Cardiac muscle cell (in vitro differentiated cells and primary cell): ENCODE results near the gene ANTXR2. TPM values are rescaled to one million over a fixed set of nuclear protein-coding genes. Genes with fewer than 3 reads are reported as not detected.
A peak's percentile ranks its signal among the peaks of the same experiment; 100 is the strongest.

Experiments
- DNase-seq, 2 donors: peaks; one replicate each; pipeline versions ENCODE4 v3.0.0 to v3.0.0-alpha.2; 2010 to 2017; ENCODE audit warnings: low read depth in 1 of 2, low spot score in 1 of 2
- H3K27ac ChIP-seq: fragments of 200-600 bp; sonication (generic); 2 replicates; pipeline ENCODE4 v1.5.1; 2016
- H3K27me3 ChIP-seq: fragments of 200-600 bp; sonication (generic); 2 replicates; pipeline ENCODE4 v1.6.0; 2016; ENCODE audit warnings: control low read depth
- H3K36me3 ChIP-seq: fragments of 200-600 bp; sonication (generic); 2 replicates; pipeline ENCODE4 v1.5.1; 2016; ENCODE audit warnings: control low read depth
- H3K4me1 ChIP-seq: fragments of 200-600 bp; sonication (generic); 2 replicates; pipeline ENCODE4 v1.8.1; 2017; ENCODE audit warnings: low read depth, mild to moderate bottlenecking, mixed run types
- H3K4me3 ChIP-seq: fragments of 200-600 bp; sonication (generic); 2 replicates; pipeline ENCODE4 v1.5.1; 2016; ENCODE audit warnings: mild to moderate bottlenecking
- H3K9me3 ChIP-seq: fragments of 200-600 bp; sonication (generic); 2 replicates; pipeline ENCODE4 v1.5.1; 2017; ENCODE audit warnings: low read depth, mild to moderate bottlenecking, control low read depth
- polyA plus RNA-seq: library from polyadenylated mRNA; unstranded; fragments of >200 nt; fragmentation: Nextera tagmentation; extraction: Ambion mirVana; gene quantifications from 2 replicates; pipeline ENCODE4 v1.2.1, GENCODE V29; 2016
- total RNA-seq: library from RNA; depleted of rRNA; stranded (reverse); fragments of >200 nt; gene quantifications from 2 replicates; pipeline ENCODE4 v1.2.3, GENCODE V29; 2016
- TF ChIP-seq, protein P1 (sequence below): IDR thresholded peaks from 2 replicates; pipeline ENCODE4 v1.5.1; 2012; ENCODE audit warnings: low read depth, mild to moderate bottlenecking, low read length

The ANTXR2 gene
- total and polyA plus RNA-seq, 2 experiments from 2014 or later: 70.6 to 79.6 TPM

DNA sequence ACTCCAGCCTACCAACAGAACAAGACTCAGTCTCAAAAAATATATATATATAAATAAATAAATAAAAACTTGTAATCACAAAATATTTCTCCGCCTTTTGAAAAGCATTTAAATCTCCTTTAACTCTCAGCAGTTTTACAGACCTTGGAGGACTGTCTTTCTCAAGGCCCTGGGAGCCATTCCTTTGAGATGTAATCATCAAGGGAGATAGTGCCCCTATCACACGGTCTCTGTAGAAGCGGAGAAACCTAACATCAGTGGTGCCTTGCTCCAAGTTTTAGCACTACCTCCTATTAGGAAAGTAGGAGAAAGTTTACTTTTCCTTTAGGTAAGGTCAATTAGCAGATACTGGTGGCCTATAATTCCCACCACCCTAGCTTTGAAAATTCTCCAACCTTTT, 58.5 kb downstream of the ANTXR2 start:
- Histone ChIP-seq H3K27me3 (no peaks in the 10 kb centered on the region), H3K27ac (no peak overlapping the region), H3K9me3 (no peaks in the 10 kb centered on the region), H3K4me3 (no peak overlapping the region), H3K4me1 (no peaks in the 10 kb centered on the region), H3K36me3 (peaks cover 26% of the 10 kb centered on the region)
- TF ChIP-seq, protein P1, sequence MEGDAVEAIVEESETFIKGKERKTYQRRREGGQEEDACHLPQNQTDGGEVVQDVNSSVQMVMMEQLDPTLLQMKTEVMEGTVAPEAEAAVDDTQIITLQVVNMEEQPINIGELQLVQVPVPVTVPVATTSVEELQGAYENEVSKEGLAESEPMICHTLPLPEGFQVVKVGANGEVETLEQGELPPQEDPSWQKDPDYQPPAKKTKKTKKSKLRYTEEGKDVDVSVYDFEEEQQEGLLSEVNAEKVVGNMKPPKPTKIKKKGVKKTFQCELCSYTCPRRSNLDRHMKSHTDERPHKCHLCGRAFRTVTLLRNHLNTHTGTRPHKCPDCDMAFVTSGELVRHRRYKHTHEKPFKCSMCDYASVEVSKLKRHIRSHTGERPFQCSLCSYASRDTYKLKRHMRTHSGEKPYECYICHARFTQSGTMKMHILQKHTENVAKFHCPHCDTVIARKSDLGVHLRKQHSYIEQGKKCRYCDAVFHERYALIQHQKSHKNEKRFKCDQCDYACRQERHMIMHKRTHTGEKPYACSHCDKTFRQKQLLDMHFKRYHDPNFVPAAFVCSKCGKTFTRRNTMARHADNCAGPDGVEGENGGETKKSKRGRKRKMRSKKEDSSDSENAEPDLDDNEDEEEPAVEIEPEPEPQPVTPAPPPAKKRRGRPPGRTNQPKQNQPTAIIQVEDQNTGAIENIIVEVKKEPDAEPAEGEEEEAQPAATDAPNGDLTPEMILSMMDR: no peak
- DNase-seq: no peak

DNA sequence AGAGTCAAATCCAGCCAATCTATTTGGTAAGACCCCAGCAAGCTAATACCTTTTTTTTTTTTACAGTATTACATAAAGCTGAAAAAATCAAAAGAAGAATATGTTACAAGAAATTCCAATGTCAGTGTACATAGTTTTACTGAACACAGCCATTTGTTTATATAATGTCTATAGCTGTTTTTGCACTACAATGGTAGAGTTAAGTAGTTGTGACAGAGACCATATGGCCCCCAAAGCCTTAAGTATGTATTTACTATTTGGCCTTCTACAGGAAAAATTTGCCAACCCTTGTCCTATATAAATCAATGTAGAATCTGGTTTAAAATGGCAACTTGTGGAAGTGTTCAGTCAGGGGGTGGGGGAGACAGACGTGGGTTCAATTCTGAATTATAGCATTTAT, 60.7 kb downstream of the ANTXR2 start:
- peaks cover 21% of the 10 kb centered on the region for H3K36me3 ChIP-seq
- H3K27ac ChIP-seq: no peak overlapping the region
- no peaks in the 10 kb centered on the region for H3K27me3 ChIP-seq
- H3K4me1 ChIP-seq: peaks cover 3% of the 10 kb centered on the region
- TF ChIP-seq, protein P1: no peak
- no peaks in the 10 kb centered on the region for H3K9me3 ChIP-seq
- no peak overlapping the region for H3K4me3 ChIP-seq
- DNase-seq: no peak

DNA sequence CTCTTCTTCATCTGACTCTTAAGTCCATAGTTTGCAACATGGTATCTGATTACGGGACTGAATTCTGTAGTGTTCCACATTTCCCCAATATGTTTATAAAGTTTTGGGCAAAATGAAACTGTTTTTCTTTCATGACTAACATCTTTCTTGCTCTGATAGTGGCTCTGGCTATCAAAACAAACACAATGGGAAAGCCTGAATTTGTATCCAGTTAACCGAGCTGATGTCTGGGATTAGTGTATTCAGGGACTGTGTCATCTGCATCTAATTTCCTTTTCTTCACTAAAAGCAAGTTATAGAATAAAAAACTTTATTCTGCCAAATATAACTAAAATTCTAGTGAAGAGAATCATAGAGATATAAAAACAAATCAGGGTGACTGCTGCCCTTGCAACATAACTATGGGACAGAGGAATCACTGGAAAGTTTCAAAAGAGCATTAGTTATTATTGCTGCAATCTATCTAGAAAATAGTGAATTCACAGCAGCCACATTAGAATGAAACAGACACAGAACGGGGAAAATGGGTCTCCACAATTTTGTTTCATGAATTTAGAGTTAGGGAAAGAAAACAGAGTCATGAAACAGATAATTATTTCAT, 61.3 kb downstream of the ANTXR2 start:
- peaks cover 21% of the 10 kb centered on the region for H3K36me3 ChIP-seq
- DNase-seq: peak in 1 of 2 donors; percentile 54

DNA sequence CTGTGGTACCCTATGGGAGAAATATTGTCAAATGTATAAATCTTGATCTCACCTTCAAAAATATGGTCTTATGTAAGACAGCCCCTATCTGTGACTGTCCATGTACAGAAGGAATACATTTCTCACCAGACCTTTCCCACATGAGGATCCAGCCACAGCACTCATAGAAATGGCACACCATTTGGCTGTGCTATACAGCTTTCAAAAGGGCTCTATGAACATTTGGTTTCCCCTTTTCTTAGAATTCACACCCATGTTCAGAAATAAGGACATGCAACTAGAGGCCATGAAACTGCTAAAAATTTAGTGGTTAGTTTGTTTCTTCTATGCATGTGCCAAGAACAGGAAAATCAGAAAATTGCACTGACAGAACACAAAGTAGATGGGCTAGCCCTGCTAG, 62.7 kb downstream of the ANTXR2 start:
- peaks cover 8% of the 10 kb centered on the region for H3K4me1 ChIP-seq
- H3K27me3 ChIP-seq: no peaks in the 10 kb centered on the region
- TF ChIP-seq, protein P1: no peak
- H3K36me3 ChIP-seq: peaks cover 21% of the 10 kb centered on the region
- no peak for DNase-seq
- H3K9me3 ChIP-seq: no peaks in the 10 kb centered on the region
- no peak overlapping the region for H3K27ac ChIP-seq
- no peak overlapping the region for H3K4me3 ChIP-seq

More for the DNA sequence above, 61.3 kb downstream of the ANTXR2 start:
- Histone ChIP-seq H3K4me1 (peaks cover 8% of the 10 kb centered on the region), H3K4me3 (no peak overlapping the region), H3K9me3 (no peaks in the 10 kb centered on the region), H3K27ac (no peak overlapping the region), H3K27me3 (no peaks in the 10 kb centered on the region)
- TF ChIP-seq, protein P1: no peak

DNA sequence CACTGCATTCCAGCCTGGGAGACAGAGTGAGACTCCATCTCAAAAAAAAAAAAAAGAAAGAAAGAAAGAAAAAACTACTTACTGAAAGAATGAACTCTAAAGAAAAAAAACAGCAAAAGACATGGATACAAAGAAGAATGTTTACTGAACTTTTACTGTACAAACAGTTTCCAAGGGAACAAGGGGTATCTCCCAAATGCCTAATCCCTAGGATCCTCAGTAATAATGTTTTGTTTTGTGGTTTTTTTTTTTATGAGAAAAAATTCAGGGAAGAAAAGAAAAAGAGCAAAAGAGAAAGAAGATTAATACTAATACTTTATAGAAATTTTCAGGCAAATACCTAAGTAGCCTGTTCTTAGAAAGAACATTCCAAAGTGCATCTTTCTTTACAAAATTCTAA, 63.2 kb downstream of the ANTXR2 start:
- TF ChIP-seq, protein P1: no peak

More for the DNA sequence above, 63.2 kb downstream of the ANTXR2 start:
- Histone ChIP-seq H3K9me3 (no peaks in the 10 kb centered on the region), H3K27me3 (no peaks in the 10 kb centered on the region), H3K27ac (no peak overlapping the region), H3K4me1 (peaks cover 8% of the 10 kb centered on the region), H3K36me3 (peaks cover 18% of the 10 kb centered on the region), H3K4me3 (no peak overlapping the region)
- DNase-seq: no peak
